ENCODE results near the gene PSME1.

GRCh38 chr14:24100197-24100981, 35.6 kb upstream of the PSME1 start:
- no peak for TF ChIP-seq CTCF (IDR thresholded peaks at IDR 0.05; ENCODE audit: poor library complexity, severe bottlenecking)
- TF ChIP-seq MXI1 (conservative IDR thresholded peaks at IDR 0.05; ENCODE audit: poor library complexity, severe bottlenecking), result no peak
- TF ChIP-seq EP300 (conservative IDR thresholded peaks at IDR 0.05; ENCODE audit: poor library complexity, severe bottlenecking), result no peak
- TF ChIP-seq RAD21 (conservative IDR thresholded peaks at IDR 0.05), result no peak

All from neural cell (in vitro differentiated cells).